Neural cell (in vitro differentiated cells): ENCODE results near the gene DCP1A. TPM values are rescaled to one million over a fixed set of nuclear protein-coding genes. Genes with fewer than 3 reads are reported as not detected.

Experiments used
- H2AFZ ChIP-seq: fragments of 200-600, 300-800 bp; sonication (generic), shearing (Covaris generic); 2 replicates; pipeline ENCODE4 v1.6.0; 2014; ENCODE audit warnings: low read depth, mild to moderate bottlenecking, antibody characterized with exemption, low read length, moderate library complexity
- H3F3A ChIP-seq: fragments of 200-600 bp; shearing (Covaris generic); 2 replicates; pipeline ENCODE4 v1.6.1; 2016; ENCODE audit warnings: mild to moderate bottlenecking, moderate library complexity, mixed read lengths, antibody characterized with exemption, low read length; ENCODE audit not compliant: insufficient read depth, poor library complexity, severe bottlenecking
- H3K27ac ChIP-seq: fragments of 200-600, 300-800 bp; sonication (generic), shearing (Covaris generic); 2 replicates; pipeline ENCODE4 v1.5.1; 2014; ENCODE audit warnings: mild to moderate bottlenecking, low read length, moderate library complexity
- H3K27me3 ChIP-seq: fragments of 300-800, 200-600 bp; sonication (generic), shearing (Covaris generic); 2 replicates; pipeline ENCODE4 v1.6.0; 2014; ENCODE audit warnings: mild to moderate bottlenecking, low read depth, low read length, moderate library complexity; ENCODE audit not compliant: insufficient read depth
- H3K36me3 ChIP-seq: fragments of 300-800, 200-600 bp; sonication (generic), shearing (Covaris generic); 2 replicates; pipeline ENCODE4 v1.5.1; 2014; ENCODE audit warnings: mild to moderate bottlenecking, antibody characterized with exemption, low read length, moderate library complexity; ENCODE audit not compliant: insufficient read depth
- H3K4me2 ChIP-seq: fragments of 300-800, 200-600 bp; sonication (generic), shearing (Covaris generic); 2 replicates; pipeline ENCODE4 v1.6.0; 2014; ENCODE audit warnings: mild to moderate bottlenecking, low read length
- H3K4me3 ChIP-seq: fragments of 300-800, 200-600 bp; sonication (generic), shearing (Covaris generic); 2 replicates; pipeline ENCODE4 v1.5.1; 2014; ENCODE audit warnings: mild to moderate bottlenecking, low read length, moderate library complexity
- H3K79me2 ChIP-seq: fragments of 200-600 bp; shearing (Covaris generic); replicated peaks from 2 replicates; pipeline ENCODE4 v1.6.0; 2014; ENCODE audit warnings: mild to moderate bottlenecking, low read length, moderate library complexity; ENCODE audit not compliant: insufficient read depth
- H3K9ac ChIP-seq: fragments of 300-800, 200-600 bp; sonication (generic), shearing (Covaris generic); 2 replicates; pipeline ENCODE4 v1.6.1; 2016; ENCODE audit warnings: mild to moderate bottlenecking, low read length, mixed read lengths
- H3K9me2 ChIP-seq: fragments of 200-600 bp; shearing (Covaris generic); 2 replicates; pipeline ENCODE4 v1.6.1; 2016; ENCODE audit warnings: mild to moderate bottlenecking, low read length, mixed read lengths; ENCODE audit not compliant: insufficient read depth
- H3K9me3 ChIP-seq: fragments of 200-600, 300-800 bp; sonication (generic), shearing (Covaris generic); 2 replicates; pipeline ENCODE4 v1.6.1; 2016; ENCODE audit warnings: mild to moderate bottlenecking, mixed run types, low read length, moderate library complexity, mixed read lengths
- H4K20me1 ChIP-seq: fragments of 200-600 bp; shearing (Covaris generic); 2 replicates; pipeline ENCODE4 v1.6.1; 2016; ENCODE audit warnings: mild to moderate bottlenecking, mixed run types; ENCODE audit not compliant: insufficient read depth
- CTCF ChIP-seq: fragments of 450-650 bp; IDR thresholded peaks from 2 replicates; pipeline ENCODE4 v1.5.1; 2014; ENCODE audit warnings: antibody characterized with exemption, mild to moderate bottlenecking, moderate library complexity; ENCODE audit not compliant: poor library complexity, severe bottlenecking
- EP300 ChIP-seq: fragments of 450-650 bp; conservative IDR thresholded peaks from 2 replicates; pipeline ENCODE4 v1.6.1; 2014; ENCODE audit warnings: antibody characterized with exemption, mild to moderate bottlenecking, moderate library complexity; ENCODE audit not compliant: poor library complexity, severe bottlenecking
- EZH2 ChIP-seq: fragments of 200-600, 300-800 bp; shearing (Covaris generic), sonication (generic); IDR thresholded peaks from 2 replicates; pipeline ENCODE4 v1.6.1; 2014; ENCODE audit warnings: antibody characterized with exemption, low read length, borderline replicate concordance, mild to moderate bottlenecking; ENCODE audit not compliant: insufficient read depth, poor library complexity, severe bottlenecking
- MXI1 ChIP-seq: fragments of 450-650 bp; conservative IDR thresholded peaks from 2 replicates; pipeline ENCODE4 v1.6.1; 2014; ENCODE audit warnings: antibody characterized with exemption, mild to moderate bottlenecking; ENCODE audit not compliant: poor library complexity, severe bottlenecking
- POLR2AphosphoS5 ChIP-seq: IDR thresholded peaks from 2 replicates; pipeline ENCODE4 v1.6.1; 2012
- RAD21 ChIP-seq: fragments of 450-650 bp; conservative IDR thresholded peaks from 2 replicates; pipeline ENCODE4 v1.6.1; 2014; ENCODE audit warnings: antibody characterized with exemption, mild to moderate bottlenecking, moderate library complexity
- REST ChIP-seq: IDR thresholded peaks from 2 replicates; pipeline ENCODE4 v1.6.1; 2012; ENCODE audit warnings: borderline replicate concordance
- SMC3 ChIP-seq: fragments of 450-650 bp; conservative IDR thresholded peaks from 2 replicates; pipeline ENCODE4 v1.6.1; 2014; ENCODE audit warnings: antibody characterized with exemption, mild to moderate bottlenecking, moderate library complexity; ENCODE audit not compliant: poor library complexity
- TAF1 ChIP-seq: IDR thresholded peaks from 2 replicates; pipeline ENCODE4 v1.6.1; 2012; ENCODE audit warnings: low read depth
- polyA plus RNA-seq: library from polyadenylated mRNA; depleted of rRNA; stranded (reverse); fragments of >200 nt; gene quantifications from 2 replicates; pipeline ENCODE4 v1.2.3, GENCODE V29; 2014

The DCP1A gene
- polyA plus RNA-seq, 1 donor from 2014 or later, result 12.5 TPM

- no peaks in the 10 kb centered on the region for H3K9me2 ChIP-seq
- H3K79me2 ChIP-seq, result no peaks in the 10 kb centered on the region
- no peaks in the 10 kb centered on the region for H3K9me3 ChIP-seq
- H3K27me3 ChIP-seq, result no peaks in the 10 kb centered on the region
- TF ChIP-seq EP300, result no peak
- TF ChIP-seq CTCF, result no peak
- H3K4me2 ChIP-seq, result no peak overlapping the region
- no peaks in the 10 kb centered on the region for H4K20me1 ChIP-seq
- no peak overlapping the region for H2AFZ ChIP-seq
- no peak overlapping the region for H3K4me3 ChIP-seq
- no peak overlapping the region for H3K9ac ChIP-seq
- no peak overlapping the region for H3K27ac ChIP-seq
- H3F3A ChIP-seq, result no peaks in the 10 kb centered on the region
- H3K36me3 ChIP-seq, result no peaks in the 10 kb centered on the region
Measured at GRCh38 chr3:53260286-53260785, 87.0 kb downstream of the DCP1A start.

GRCh38 chr3:53259427-53260259 is 87.7 kb downstream of the DCP1A start:
- TF ChIP-seq EP300 (no peak), RAD21 (no peak), EZH2 (no peak), TAF1 (no peak), MXI1 (no peak), REST (no peak), POLR2AphosphoS5 (no peak), SMC3 (no peak), CTCF (no peak)
- H3K9me2 ChIP-seq, result no peaks in the 10 kb centered on the region
- no peak overlapping the region for H3K4me2 ChIP-seq
- peaks cover 6% of the 10 kb centered on the region for H3K79me2 ChIP-seq
- no peaks in the 10 kb centered on the region for H3F3A ChIP-seq
- no peaks in the 10 kb centered on the region for H3K27me3 ChIP-seq
- no peak overlapping the region for H3K9ac ChIP-seq
- H3K9me3 ChIP-seq, result no peaks in the 10 kb centered on the region
- H2AFZ ChIP-seq, result no peak overlapping the region
- no peak overlapping the region for H3K27ac ChIP-seq
- no peaks in the 10 kb centered on the region for H4K20me1 ChIP-seq
- H3K36me3 ChIP-seq, result no peaks in the 10 kb centered on the region
- H3K4me3 ChIP-seq, result no peak overlapping the region
